K562 (cell line): ENCODE data around the gene XRRA1. TPM values are rescaled to one million over a fixed set of nuclear protein-coding genes. Genes with fewer than 3 reads are reported as not detected.

Source experiments
- HNRNPH1 ChIP-seq: fragments of 200-400 bp; formaldehyde crosslinking; optimal IDR thresholded peaks from 2 replicates; pipeline ENCODE3; 2017; ENCODE audit warnings: low read depth, mild to moderate bottlenecking, low read length, moderate library complexity
- KHSRP ChIP-seq: fragments of 450-650 bp; IDR thresholded peaks from 2 replicates; pipeline ENCODE4 v1.6.1; 2017
- MCM2 ChIP-seq: fragments of 450-650 bp; IDR thresholded peaks from 2 replicates; pipeline ENCODE4 v1.6.1; 2017; ENCODE audit warnings: low read depth, mild to moderate bottlenecking
- MIER1 ChIP-seq: fragments of 450-650 bp; IDR thresholded peaks from 2 replicates; pipeline ENCODE4 v1.6.1; 2016; ENCODE audit warnings: antibody characterized with exemption, mild to moderate bottlenecking, low read depth
- NCOA1 ChIP-seq: fragments of 450-650 bp; IDR thresholded peaks from 2 replicates; pipeline ENCODE4 v1.6.1; 2016; ENCODE audit warnings: low read depth
- NFATC3 ChIP-seq: fragments of 450-650 bp; IDR thresholded peaks from 2 replicates; pipeline ENCODE4 v1.6.1; 2017; ENCODE audit warnings: mild to moderate bottlenecking
- PHF20 ChIP-seq: fragments of 450-650 bp; IDR thresholded peaks from 2 replicates; pipeline ENCODE4 v1.6.1; 2018; ENCODE audit not compliant: partially characterized antibody
- SIRT6 ChIP-seq: IDR thresholded peaks from one replicate; pipeline ENCODE4 v1.6.1; 2012; ENCODE audit warnings: low read depth, mild to moderate bottlenecking, control low read depth, inconsistent platforms, low read length, moderate library complexity
- ZNF561 ChIP-seq: fragments of 450-650 bp; formaldehyde crosslinking; conservative IDR thresholded peaks from 2 replicates; pipeline ENCODE4 v1.4.0; 2020; ENCODE audit warnings: mild to moderate bottlenecking, moderate library complexity
- polyA plus RNA-seq, 8 experiments: library from polyadenylated mRNA; depleted of rRNA in 4 of 8; stranded (reverse) in 5 of 8; unstranded in 3 of 8; fragments of >200 nt; fragmentation: Nextera tagmentation in 2 of 8; fragmentation: Illumina TruSeq in 1 of 8; extraction: Ambion mirVana in 2 of 8; extraction: Trizol in 1 of 8; gene quantifications; 2 replicates each; pipeline versions ENCODE4 v1.2.1 to v1.2.3, GENCODE V29; 2011 to 2014; ENCODE audit warnings: inconsistent platforms in 1 of 8, missing spikeins in 1 of 8
- total RNA-seq, 7 experiments: library from RNA; depleted of rRNA in 6 of 7; stranded (reverse); fragments of >200 nt in 6 of 7; fragmentation: Illumina TruSeq in 2 of 7; extraction: Trizol in 2 of 7; gene quantifications; 2 replicates each; pipeline versions ENCODE4 v1.2.1 to v1.2.3, GENCODE V29; 2011 to 2021; ENCODE audit warnings: low replicate concordance in 1 of 7
- TF ChIP-seq, protein P1 (sequence below): fragments of 200-800 bp; sonication (Bioruptor generic); IDR thresholded peaks from 2 replicates; pipeline ENCODE4 v1.6.1; 2016; ENCODE audit warnings: missing genetic modification characterization, missing compliant biosample characterization
- TF ChIP-seq, protein P2 (sequence below): fragments of 250-450 bp; sonication (Bioruptor Pico); IDR thresholded peaks from 2 replicates; pipeline ENCODE4 v1.5.1; 2021; ENCODE audit warnings: mild to moderate bottlenecking
- TF ChIP-seq, protein P3 (sequence below): fragments of 450-650 bp; IDR thresholded peaks from 2 replicates; pipeline ENCODE4 v1.6.1; 2017; ENCODE audit warnings: antibody characterized with exemption
- TF ChIP-seq, protein P4 (sequence below): fragments of 250-450 bp; sonication (Bioruptor Pico); IDR thresholded peaks from 2 replicates; pipeline ENCODE4 v1.4.0; 2020; ENCODE audit warnings: mild to moderate bottlenecking, moderate library complexity, borderline replicate concordance

The XRRA1 gene
- total and polyA plus RNA-seq, 9 of the 15 experiments (the other 6 are each of a cell fraction or from before 2014, with no cell fraction given), result 5.0 to 22.5 (median 16.0) TPM

DNA sequence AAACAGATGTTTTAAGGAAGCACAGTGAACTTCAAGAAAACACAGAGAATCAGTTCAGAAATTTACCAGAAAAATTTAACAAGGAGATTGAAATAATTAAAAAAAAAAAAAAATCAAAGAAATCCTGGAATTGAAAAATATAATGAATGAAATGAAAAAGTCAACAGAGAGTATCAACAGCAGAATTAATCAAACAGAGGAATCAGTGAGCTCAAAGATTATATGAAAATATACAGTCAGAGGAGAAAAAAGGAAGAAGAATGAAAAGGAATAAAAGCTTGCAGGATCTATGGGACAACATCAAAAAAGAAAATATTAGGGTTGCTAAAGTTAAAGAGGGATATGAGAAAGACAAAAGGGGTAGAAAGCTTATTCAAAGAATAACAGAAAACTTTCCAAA is 82.3 kb downstream of the XRRA1 start (continued):
- TF ChIP-seq, protein P1, sequence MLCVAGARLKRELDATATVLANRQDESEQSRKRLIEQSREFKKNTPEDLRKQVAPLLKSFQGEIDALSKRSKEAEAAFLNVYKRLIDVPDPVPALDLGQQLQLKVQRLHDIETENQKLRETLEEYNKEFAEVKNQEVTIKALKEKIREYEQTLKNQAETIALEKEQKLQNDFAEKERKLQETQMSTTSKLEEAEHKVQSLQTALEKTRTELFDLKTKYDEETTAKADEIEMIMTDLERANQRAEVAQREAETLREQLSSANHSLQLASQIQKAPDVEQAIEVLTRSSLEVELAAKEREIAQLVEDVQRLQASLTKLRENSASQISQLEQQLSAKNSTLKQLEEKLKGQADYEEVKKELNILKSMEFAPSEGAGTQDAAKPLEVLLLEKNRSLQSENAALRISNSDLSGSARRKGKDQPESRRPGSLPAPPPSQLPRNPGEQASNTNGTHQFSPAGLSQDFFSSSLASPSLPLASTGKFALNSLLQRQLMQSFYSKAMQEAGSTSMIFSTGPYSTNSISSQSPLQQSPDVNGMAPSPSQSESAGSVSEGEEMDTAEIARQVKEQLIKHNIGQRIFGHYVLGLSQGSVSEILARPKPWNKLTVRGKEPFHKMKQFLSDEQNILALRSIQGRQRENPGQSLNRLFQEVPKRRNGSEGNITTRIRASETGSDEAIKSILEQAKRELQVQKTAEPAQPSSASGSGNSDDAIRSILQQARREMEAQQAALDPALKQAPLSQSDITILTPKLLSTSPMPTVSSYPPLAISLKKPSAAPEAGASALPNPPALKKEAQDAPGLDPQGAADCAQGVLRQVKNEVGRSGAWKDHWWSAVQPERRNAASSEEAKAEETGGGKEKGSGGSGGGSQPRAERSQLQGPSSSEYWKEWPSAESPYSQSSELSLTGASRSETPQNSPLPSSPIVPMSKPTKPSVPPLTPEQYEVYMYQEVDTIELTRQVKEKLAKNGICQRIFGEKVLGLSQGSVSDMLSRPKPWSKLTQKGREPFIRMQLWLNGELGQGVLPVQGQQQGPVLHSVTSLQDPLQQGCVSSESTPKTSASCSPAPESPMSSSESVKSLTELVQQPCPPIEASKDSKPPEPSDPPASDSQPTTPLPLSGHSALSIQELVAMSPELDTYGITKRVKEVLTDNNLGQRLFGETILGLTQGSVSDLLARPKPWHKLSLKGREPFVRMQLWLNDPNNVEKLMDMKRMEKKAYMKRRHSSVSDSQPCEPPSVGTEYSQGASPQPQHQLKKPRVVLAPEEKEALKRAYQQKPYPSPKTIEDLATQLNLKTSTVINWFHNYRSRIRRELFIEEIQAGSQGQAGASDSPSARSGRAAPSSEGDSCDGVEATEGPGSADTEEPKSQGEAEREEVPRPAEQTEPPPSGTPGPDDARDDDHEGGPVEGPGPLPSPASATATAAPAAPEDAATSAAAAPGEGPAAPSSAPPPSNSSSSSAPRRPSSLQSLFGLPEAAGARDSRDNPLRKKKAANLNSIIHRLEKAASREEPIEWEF (CRISPR knock-in tag), result no peak
- TF ChIP-seq, protein P2, sequence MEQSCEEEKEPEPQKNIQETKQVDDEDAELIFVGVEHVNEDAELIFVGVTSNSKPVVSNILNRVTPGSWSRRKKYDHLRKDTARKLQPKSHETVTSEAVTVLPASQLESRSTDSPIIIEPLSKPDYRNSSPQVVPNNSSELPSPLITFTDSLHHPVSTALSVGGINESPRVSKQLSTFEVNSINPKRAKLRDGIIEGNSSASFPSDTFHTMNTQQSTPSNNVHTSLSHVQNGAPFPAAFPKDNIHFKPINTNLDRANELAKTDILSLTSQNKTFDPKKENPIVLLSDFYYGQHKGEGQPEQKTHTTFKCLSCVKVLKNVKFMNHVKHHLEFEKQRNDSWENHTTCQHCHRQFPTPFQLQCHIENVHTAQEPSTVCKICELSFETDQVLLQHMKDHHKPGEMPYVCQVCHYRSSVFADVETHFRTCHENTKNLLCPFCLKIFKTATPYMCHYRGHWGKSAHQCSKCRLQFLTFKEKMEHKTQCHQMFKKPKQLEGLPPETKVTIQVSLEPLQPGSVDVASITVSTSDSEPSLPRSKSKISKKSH (CRISPR knock-in tag), result 0 out of 2 replicates have a peak, but pooled peaks have one; percentile 65
- TF ChIP-seq PHF20 (no peak), NCOA1 (no peak), MIER1 (0 out of 2 replicates have a peak, but pooled peaks have one; percentile 38), KHSRP (no peak), ZNF561 (CRISPR knock-in tag) (no peak), HNRNPH1 (no peak), MCM2 (no peak), NFATC3 (no peak), SIRT6 (no peak)
- TF ChIP-seq, protein P3, sequence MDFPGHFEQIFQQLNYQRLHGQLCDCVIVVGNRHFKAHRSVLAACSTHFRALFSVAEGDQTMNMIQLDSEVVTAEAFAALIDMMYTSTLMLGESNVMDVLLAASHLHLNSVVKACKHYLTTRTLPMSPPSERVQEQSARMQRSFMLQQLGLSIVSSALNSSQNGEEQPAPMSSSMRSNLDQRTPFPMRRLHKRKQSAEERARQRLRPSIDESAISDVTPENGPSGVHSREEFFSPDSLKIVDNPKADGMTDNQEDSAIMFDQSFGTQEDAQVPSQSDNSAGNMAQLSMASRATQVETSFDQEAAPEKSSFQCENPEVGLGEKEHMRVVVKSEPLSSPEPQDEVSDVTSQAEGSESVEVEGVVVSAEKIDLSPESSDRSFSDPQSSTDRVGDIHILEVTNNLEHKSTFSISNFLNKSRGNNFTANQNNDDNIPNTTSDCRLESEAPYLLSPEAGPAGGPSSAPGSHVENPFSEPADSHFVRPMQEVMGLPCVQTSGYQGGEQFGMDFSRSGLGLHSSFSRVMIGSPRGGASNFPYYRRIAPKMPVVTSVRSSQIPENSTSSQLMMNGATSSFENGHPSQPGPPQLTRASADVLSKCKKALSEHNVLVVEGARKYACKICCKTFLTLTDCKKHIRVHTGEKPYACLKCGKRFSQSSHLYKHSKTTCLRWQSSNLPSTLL, result peak; percentile 21; the same call in 1 of the 2 replicates
- TF ChIP-seq, protein P4, sequence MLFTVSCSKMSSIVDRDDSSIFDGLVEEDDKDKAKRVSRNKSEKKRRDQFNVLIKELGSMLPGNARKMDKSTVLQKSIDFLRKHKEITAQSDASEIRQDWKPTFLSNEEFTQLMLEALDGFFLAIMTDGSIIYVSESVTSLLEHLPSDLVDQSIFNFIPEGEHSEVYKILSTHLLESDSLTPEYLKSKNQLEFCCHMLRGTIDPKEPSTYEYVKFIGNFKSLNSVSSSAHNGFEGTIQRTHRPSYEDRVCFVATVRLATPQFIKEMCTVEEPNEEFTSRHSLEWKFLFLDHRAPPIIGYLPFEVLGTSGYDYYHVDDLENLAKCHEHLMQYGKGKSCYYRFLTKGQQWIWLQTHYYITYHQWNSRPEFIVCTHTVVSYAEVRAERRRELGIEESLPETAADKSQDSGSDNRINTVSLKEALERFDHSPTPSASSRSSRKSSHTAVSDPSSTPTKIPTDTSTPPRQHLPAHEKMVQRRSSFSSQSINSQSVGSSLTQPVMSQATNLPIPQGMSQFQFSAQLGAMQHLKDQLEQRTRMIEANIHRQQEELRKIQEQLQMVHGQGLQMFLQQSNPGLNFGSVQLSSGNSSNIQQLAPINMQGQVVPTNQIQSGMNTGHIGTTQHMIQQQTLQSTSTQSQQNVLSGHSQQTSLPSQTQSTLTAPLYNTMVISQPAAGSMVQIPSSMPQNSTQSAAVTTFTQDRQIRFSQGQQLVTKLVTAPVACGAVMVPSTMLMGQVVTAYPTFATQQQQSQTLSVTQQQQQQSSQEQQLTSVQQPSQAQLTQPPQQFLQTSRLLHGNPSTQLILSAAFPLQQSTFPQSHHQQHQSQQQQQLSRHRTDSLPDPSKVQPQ, result no peak
